NCI-H446 (cell line): ENCODE data around the gene FAM83E.
"Not testable (repeated sequence)": the region's sequence is repeated elsewhere in the genome, so short reads cannot be mapped to it uniquely, and the experiment has no call there.

Source experiments
- DNase-seq, 2 experiments: peaks; one replicate each; lab custom pipeline; 2025; lab: John Stamatoyannopoulos, UW

Gene FAM83E

DNA sequence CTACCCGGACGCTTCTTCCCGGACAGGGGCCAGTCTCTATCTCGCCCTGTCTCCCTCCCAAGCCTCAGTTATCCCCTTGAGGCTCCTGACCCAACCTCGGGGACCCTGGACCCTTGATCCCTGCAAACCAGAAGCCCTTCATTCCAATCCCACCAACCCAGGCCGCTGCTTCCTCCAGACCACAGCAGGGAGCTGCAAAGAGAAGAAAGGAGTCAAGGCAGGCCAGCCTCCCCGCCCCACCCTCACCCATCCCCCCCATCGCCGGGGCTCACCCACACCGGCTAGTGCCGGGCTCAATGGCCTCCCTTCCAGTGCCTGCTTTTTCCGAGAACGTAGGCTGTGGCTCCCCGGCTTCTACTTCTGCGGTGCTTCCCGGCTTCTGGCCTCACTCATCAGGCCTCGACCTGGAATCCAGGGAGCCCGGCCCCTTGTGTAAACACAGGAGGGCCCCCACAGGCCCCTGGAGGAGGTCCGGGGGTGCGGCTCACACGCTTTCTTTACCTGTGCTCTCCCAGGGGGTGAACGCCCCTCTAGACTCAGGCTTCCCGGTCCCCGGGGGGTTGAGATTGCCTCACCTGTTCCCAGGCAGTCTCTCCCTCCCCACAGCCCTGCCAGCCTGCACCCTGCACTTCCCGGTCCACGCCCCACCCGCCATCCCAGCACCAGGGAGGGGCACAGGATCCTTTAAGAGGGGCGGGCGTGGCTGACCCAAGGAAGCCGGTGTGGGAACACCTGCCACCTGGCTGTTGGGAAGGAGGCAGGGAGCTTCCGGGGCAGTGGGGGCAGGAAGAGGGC is at the start of gene FAM83E:
Gene FAM83E, minus strand, starts transcription at position 641 of the 795 bp plus-strand sequence. CDS start 1,704 bp downstream, outside the sequence.
- DNase-seq, result no peak

DNA sequence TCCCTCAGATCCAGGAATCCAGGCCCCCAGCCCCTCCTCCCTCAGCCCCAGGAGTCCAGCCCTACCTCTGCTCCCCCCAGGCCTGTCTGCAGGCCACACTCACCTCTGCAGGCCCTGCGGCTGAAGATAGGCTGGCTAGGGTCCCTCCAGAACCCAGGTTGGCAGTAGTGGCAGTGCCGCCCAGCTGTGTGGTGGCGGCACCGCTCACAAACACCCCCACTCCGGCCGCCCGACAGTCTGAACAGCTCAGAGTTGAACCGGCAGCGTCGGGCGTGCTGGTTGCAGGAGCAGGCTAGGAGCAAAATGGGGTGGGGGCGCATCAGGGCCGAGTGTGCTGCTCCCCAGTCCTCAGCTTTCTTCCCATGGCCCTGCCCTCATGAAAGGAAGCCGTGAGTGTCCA is 49.6 kb upstream of the FAM83E start:
- DNase-seq, result no peak

DNA sequence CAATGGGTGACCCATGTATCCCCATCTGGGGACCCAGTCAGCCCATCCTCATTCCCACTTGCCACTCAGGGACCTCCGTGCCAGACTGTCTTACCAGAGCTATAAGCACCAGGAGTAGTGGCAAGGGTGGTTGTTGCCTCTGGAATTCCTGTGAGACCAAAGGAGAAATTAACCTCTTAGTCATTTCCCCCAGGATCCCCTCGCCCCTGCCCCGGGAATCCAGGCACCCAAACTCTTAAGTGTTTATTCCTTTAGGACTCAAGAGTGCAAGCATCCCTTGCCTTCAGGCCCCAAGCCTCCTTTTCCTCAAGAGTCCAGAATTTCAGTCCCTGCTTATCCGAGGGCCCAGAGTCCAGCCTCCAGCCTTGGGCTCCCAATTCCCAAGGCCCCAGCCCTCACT is 48.8 kb upstream of the FAM83E start:
- no peak for DNase-seq

DNA sequence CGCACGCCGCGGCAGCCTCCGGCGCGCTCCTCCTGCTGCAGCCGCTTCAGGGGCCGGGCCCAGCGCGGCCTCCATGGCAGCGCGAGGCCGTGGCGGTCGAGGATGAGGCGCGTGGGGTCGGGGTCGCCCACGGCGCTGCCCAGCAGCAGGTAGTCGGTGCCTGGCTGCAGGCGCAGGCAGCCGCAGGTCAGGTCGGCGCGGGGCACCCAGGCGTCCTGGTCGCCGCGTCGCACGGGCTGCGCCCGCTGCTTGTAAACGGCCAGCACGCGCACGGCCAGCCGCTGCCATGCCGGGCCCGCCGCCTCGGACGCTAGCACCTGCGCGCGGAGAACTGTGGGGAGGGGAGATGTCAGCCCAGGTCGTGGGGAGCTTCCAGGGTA is 46.8 kb upstream of the FAM83E start:
- DNase-seq, result no peak

DNA sequence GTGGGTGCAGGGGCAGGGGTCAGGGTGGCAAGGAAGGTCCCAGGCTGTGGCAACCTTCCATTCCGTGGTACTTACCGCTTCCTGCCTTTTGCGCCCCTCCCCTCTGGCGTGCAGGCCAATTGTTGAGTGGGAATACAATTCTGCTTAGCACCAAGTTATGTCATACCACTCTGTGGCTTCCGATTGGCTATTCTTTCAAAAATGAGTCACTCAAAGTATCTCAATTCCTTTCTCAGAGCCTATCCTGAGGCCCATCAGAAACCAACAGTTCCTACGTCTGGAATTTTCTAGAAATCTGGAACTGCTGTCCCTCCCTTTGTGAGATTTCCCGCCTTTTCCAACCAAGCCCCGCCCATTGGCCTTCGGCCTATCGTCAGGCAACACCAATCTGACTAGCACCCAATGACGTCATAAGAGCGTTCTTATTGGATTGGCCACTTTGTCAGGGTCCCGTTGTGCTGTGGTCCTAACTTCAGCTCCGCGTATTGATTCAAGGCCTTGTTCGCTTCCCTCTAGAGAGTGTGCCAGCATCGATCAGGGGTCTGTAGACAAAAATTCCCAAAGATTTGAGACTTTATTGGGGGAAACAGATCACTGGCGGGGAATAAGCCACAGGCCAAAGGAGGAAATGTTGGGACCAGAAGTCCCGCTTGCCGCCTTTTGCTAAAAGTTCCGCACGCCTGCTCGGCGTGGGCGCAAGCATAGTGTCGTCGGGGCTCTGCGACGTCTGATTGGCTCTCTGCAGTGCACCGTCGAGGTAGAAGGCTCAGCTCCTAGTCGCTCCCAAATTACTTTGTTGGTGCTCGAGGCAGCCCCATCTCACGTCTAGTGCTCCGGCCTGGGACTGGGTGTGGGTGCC is 46.2 kb upstream of the FAM83E start:
- peak; percentile 97 to 99 for DNase-seq

DNA sequence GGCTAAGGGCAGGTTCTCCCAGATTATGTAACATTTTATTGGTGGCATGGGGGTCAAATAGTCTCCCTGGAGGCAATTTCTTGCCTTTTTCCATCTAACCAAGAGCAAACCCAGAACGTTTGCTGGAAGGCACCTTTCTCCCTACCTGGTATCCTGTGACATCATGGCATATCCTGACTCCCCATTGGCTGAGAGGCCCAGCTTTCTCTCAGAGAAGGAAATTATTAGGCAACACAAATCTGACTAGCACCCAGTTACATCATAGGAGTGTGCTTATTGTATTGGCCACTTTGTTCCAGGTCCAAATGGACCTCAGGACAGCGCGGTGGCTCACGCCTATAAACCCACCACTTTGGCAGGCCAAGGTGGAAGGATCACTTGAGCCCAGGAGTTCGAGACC is 44.9 kb upstream of the FAM83E start:
- DNase-seq, result no peak

DNA sequence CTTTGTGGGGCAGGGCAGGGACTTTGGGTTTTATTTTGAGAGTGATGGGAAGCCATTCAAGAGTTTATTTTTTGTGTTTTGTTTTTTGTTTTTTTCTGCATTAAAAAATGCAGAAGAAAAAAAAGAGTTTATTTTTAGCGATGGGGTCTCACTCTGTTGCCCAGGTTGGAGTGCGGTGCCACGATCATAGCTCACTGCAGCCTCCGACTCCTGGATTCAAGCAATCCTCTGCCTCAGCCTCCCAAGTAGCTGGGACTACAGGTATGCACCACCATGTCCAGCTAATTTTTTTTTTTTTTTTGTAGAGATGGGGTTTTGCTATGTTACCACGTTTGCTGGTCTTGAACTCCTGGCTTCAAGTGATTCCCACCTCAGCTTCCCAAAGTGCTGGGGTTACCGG is 43.6 kb upstream of the FAM83E start:
- DNase-seq, result no peak

DNA sequence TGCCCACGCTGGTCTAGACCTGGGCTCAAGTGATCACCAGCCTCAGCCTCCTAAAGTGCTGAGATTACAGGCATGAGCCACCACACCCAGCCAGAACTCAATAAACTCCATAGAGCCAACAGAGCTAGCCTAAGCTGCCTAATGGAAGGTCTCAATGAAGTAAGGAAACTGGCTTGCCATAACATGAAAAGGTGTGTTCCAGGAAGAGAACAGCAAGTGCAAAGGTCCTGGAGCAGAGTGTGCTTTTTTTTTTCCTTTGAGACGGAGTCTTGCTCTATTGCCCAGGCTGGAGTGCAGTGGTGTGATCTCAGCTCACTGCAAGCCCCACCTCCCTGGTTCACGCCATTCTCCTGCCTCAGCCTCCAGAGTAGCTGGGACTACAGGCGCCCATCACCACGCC is 43.0 kb upstream of the FAM83E start:
- not testable (repeated sequence) for DNase-seq

DNA sequence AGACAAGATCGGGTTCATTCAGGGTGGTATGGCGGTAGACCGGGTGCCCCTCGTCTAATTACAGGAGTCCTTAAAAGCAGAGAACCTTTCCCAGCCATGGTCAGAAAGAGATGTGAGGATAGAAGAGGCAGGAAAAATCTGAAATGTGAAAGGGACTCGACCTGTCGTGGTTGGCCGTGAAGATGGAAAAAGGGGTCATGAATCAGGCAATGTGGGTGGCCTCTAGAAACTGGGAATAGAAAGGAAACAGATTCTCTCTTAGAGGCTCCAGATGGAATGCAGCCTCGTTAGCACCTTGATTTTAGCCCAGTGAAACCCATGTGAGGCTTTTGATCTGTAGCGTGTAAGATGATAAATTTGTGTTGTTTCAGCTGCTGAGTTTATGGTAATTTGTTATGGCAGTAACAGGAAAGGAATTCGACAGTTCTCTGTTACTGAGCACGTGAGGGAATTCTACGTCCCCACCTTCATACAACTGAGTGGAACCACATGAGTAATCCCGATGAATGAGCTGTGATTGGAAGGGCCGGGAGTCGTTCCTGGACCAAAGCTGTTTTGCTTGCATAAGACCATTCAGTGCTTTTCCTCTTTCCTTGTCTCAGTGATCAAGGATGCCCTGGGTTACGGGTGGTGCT is 42.1 kb upstream of the FAM83E start:
- DNase-seq, result no peak

DNA sequence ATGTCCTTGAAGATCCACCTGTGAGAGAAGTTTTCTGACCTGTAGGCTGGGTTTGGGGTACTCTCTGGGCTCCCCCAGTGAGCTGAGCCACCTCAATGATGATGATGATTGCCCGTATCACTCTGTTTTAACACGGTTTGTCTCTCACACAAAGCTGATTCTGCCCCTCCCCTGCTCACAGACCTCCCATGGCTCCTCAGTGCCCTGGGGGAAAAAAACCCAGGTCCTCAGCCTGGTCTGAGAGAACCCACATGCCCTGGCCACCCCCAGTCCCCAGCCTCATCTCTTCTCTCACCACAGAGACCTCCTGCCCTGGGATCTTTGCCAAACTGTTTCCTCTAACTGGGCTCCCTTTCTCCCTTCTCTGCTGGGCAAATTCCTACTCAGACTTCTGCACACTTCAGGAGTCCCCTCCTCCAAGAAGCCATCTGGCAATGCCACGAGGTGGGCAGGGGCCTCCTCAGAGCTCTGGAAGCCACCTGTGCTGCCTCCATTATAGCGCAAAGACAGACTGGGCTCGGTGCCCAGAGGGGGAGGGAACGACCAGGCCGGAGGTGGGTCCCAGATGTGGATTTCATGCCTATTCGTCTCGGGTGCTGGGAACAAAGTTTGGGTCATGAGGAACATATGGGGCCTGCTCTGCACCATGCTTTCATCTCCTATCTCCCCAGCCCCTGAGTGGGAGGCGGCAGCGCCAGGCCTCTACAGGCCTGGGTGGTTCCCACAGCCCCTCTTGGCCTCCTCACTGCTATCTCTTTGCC is 39.6 kb upstream of the FAM83E start:
- DNase-seq, result peak in 1 of 2 experiments; percentile 87

DNA sequence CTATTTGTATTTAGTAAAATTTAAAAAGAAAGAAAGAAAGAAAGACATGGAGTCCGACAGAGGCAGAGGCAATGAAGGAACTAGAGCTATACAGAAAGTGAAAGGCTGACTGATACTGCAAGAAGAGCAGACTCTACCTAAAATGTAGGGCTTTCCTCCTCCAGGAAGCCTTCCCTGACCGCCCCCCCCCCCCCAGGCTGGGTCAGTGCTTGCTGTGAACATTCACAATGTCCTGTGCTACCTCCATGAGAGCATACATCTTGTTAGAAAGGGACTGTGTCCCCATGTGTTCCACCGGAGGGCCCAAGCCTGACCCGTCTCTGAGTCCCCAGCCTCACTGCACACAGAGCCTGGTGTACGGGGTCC is 36.8 kb upstream of the FAM83E start:
- DNase-seq, result no peak

DNA sequence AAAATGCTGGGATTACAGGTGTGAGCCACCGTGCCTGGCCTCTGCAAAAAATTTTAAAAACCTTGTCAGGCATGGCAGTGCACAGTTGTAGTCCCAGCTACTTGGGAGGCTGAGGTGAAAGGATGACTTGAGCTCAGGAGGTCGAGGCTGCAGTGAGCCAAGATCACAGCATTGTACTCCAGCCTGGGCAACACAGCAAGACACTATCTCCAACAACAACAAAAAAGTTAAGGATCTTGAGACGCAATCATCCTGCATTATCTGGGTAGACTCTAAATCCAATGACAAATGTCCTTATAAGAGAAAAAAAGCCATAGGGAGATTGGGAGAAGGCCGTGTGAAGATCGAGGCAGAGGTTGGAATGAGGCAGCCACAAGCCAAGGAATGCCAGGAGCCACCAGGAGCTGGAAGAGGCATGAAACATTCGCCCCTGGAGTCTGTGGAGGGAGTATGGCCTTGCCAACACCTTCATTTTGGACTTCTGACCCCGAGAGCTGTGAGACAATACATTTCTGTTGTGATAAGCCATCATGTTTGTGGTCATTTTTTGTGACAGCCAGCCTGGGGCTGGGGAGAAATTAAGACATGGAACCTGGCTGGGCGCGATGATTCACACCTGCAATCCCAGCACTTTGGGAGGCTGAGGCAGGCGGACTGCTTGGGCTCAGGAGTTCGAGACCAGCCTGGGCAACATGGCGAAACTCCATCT is 36.3 kb upstream of the FAM83E start:
- no peak for DNase-seq

DNA sequence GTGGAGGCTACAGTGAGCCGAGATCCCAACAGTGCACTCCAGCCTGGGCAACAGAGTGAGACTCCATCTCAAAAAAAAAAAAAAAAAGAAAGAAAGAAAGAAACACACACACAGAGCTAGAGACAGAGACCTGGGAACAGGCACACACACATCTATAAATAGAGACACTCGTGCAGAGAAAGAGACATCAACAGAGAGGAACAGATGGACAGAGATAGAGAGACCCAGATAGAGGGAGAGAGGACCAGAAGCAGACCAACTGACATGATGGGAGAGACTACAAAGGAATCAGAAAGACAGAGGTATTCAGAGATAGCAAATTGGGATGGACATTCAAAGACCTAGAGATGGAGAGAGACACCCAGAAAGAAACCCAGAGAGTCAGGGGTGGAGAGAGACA is 33.3 kb upstream of the FAM83E start:
- DNase-seq, result no peak

DNA sequence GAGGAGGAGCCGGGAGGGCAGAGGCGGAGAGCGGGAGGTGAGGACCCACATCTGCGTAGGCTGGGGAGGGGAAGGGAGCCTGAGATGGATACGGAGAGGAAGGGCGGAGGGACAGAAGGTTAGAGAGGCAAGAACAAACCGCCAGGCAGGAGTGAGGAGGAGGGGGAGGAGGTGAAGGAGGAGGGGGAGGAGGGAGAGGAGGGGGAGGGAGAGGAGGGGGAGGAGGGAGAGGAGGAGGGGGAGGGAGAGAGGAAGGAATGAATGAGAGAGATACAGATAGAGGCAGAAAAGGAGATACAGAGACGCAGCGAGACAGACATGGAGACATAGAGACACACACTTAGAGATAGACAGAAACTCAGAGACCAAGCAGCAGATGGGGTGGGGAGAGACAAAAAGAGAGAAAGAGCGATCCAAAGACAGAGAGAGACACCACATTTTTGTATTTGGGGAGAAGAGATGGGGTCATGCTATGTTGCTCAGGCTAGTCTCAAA is 31.9 kb upstream of the FAM83E start:
- DNase-seq, result no peak

DNA sequence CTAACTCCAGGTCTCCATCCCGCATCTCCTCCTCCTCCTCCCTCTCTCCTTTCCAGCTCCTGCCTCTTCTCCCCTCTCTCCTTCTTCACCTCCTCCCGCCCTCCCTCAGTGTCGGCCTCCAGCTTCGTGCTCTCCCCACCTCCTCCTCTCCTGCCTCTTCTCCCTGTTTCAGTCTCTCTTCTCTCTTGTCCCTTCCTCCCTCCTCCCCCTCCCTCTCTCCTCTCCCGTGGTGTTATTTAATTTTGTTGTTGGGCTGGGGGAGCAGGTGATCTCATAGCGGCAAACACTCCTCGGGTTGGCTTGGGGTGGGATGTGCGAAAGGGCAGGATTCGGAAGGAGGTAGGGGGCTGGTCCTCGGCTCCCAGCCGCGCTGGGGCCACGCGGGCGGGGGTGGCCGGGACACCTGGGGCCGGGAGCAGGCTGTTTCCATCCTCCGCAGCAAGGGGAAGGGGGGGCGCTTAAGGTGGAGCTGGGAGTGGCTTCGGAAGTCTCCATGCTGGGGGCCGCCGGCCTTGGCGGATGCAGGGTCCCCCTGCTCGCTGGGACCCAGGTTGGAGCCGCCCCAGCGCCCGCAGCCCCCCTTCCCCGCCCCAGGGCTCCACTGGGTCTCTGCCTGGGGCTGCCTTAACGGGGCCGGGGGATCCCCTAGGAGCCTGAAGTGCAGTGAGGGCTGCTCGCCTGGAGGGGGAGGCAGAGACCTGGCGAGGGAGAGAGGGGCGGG is 31.3 kb upstream of the FAM83E start, which contains the start of gene CA11:
Gene CA11, minus strand, starts transcription at position 187 of the 721 bp plus-strand sequence. CDS start 555 bp downstream, outside the sequence.
- peak; percentile 88 to 90 for DNase-seq

DNA sequence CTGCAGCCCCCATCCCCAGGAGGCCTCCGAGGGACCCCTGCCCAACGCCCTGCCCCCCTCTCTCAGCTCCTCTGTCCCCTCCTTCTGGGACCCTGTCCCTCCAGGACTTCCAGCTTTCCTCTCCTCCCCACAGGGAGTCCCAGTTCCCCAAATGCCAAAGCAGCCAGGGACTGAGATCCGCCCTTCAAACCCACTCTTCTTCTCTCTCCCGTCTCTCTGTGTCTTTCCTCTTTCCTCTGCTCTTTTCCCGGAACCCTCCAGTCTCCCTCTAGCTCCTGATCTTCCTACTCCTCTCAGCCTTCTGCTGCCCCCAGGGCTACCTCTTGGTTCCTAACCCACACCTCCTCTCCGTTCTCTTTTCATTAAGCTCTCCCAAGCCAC is 30.7 kb upstream of the FAM83E start:
- no peak for DNase-seq

DNA sequence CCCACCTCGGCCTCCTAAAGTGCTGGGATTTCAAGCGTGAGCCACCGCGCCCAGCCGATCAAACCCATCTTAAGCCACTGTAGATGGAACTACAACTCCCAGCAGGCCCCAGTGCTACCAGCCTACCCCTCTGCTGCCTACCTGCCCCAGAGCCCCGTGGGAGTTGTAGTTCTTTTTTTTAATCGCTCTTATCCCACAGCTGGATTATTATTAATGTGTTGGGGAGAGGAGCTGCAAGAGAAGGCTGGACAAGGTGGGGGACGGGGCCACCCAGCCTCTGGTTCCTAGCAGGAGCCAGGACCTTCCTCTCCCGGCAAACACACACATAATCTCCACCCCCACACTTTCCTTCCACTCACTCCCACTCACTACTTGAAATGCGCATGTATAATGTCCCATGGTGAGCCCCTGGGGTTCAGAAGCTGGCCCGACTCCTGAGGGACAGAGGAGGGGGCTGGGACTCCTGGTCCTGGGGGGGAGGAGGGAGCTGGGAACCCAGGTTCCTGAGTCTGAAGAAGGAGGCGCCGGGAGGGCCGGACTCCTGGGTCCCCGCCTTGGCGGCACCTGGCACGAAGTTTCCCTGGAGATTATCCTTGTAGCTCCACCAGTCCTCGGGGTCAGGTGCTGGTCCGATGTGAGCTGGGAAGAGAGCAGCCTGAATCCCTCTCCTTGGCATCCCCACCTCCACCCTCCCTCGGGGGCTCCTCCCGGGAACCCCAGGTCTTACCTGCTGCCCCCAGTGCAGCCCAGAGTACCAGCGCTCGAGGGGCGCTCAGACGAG is 30.2 kb upstream of the FAM83E start:
- DNase-seq, result peak; percentile 71 to 78

DNA sequence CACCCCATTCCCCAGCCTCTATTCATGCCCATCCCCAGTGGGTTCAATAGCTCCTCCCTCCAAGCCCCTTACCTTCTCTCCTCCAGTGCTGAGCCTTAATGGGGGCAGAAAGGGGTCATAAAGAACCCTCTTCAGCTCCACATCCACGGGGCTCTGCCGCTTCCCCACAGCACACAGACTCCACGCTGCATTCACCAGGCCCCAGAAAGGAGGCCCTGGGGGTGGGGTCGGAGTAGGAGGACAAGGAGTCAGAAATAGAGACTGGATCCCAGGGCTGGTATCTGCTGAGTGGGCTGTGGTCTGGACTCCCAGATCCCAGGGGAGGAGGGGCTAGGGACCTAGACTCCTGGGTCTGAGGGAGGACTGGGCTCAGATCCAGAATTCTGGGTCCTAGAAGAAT is 29.5 kb upstream of the FAM83E start:
- no peak for DNase-seq

DNA sequence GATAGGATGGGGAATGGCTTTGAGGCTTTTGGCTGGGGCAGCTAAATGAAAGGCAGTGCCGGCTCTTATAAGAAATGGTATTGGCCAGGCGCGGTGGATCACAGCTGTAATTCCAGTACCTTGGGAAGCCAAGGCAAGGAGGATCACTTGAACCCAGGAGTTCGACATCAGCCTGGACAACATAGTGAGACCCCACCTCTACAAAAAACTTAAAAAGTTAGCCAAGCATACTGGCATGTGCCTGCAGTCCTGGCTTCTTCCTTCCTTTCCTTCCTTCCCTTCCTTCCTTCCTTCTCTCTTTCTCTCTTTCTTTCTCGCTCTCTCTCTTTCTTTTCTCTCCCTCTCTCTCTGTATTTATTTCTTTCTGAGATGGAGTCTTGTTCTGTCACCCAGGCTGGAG is 28.0 kb upstream of the FAM83E start:
- no peak for DNase-seq

DNA sequence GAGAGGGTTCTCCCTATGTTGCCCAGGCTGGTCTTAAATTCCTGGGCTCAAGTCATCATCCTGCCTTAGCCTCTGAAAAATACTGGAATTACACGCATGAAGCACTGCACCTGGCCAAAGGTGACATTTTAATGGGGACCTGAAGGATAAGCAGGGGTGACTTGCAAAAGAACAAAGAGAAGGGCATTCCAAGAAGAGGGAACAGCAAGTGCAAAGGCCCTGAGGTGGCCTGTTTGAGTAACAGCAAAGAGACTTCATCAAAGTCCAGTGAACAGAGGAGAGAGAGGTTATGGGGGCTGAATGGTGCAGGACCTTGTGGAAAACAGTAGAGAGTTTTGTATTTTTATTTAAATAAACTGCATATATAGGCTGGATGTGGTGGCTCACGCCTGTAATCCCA is 27.0 kb upstream of the FAM83E start:
- DNase-seq, result no peak
